Tibial artery (tissue), 4 donors: ENCODE data around the gene MEGF10.

Source experiments
- DNase-seq, 2 donors: peaks; one replicate each; pipeline ENCODE4 v3.0.0-alpha.2; 2019
- H3K27ac ChIP-seq, 2 donors: fragments of 200-600 bp; sonication (generic) in 1 of 2; 1 replicate in 1 of 2; 2 replicates in 1 of 2; pipeline ENCODE4 v1.5.1; 2018 to 2019; ENCODE audit warnings: mild to moderate bottlenecking in 1 of 2
- H3K27me3 ChIP-seq, 2 donors: fragments of 200-600 bp; sonication (generic) in 1 of 2; one replicate each; pipeline versions ENCODE4 v1.5.1 to v1.6.0; 2016 to 2019
- H3K36me3 ChIP-seq, 3 donors: fragments of 200-600 bp; sonication (generic) in 2 of 3; one replicate each; pipeline ENCODE4 v1.5.1; 2016 to 2019; ENCODE audit warnings: mild to moderate bottlenecking in 2 of 3
- H3K4me1 ChIP-seq, 4 donors: fragments of 200-600 bp; sonication (generic) in 2 of 4; 1 replicate in 3 of 4; 2 replicates in 1 of 4; pipeline ENCODE4 v1.5.1; 2016 to 2019
- H3K4me3 ChIP-seq, 2 donors: fragments of 200-600 bp; sonication (generic) in 1 of 2; 1 replicate in 1 of 2; 2 replicates in 1 of 2; pipeline ENCODE4 v1.5.1; 2018 to 2019; ENCODE audit warnings: mild to moderate bottlenecking in 2 of 2
- H3K9me3 ChIP-seq, 3 donors: fragments of 200-600 bp; sonication (generic) in 1 of 3; one replicate each; pipeline ENCODE4 v1.5.1; 2016 to 2019
- CTCF ChIP-seq, 2 experiments: fragments of 200-600 bp in 1 of 2; fragments of 450-650 bp in 1 of 2; IDR thresholded peaks; one replicate each; pipeline ENCODE4 v1.5.1; 2017 to 2019; ENCODE audit warnings: antibody characterized with exemption in 2 of 2, mild to moderate bottlenecking in 1 of 2, moderate library complexity in 1 of 2
- intact Hi-C: fragments of 100-400 bp; cut with DNase I; formaldehyde crosslinking; loops from one replicate; pipeline ENCODE4 v1.15.0; 2023; ENCODE audit warnings: low total_unique reads

MEGF10 gene

GRCh38 chr5:127275641-127276193, 14.9 kb upstream of the MEGF10 start:
- DNase-seq: no peak
- Histone ChIP-seq H3K36me3 (no peaks in the 10 kb centered on the region), H3K9me3 (peaks cover 0 to 8% (median 3%) of the 10 kb centered on the region in 3 donors), H3K4me1 (no peaks in the 10 kb centered on the region), H3K4me3 (no peak overlapping the region), H3K27ac (no peak overlapping the region), H3K27me3 (no peaks in the 10 kb centered on the region)
- intact Hi-C loops: no loop called here
- no peak for TF ChIP-seq CTCF (IDR thresholded peaks at IDR 0.05)

GRCh38 chr5:127280491-127281220, 9.9 kb upstream of the MEGF10 start:
- intact Hi-C loops: no loop called here

GRCh38 chr5:127281609-127282008, 9.0 kb upstream of the MEGF10 start:
- H3K4me1 ChIP-seq: no peaks in the 10 kb centered on the region
- H3K27me3 ChIP-seq: no peaks in the 10 kb centered on the region
- TF ChIP-seq CTCF (IDR thresholded peaks at IDR 0.05): no peak
- H3K4me3 ChIP-seq: no peak overlapping the region
- no peak for DNase-seq
- no peak overlapping the region for H3K27ac ChIP-seq
- intact Hi-C loops: no loop called here
- no peaks in the 10 kb centered on the region for H3K9me3 ChIP-seq
- no peaks in the 10 kb centered on the region for H3K36me3 ChIP-seq

More at GRCh38 chr5:127280491-127281220, 9.9 kb upstream of the MEGF10 start:
- no peaks in the 10 kb centered on the region for H3K27me3 ChIP-seq
- H3K27ac ChIP-seq: no peak overlapping the region
- no peaks in the 10 kb centered on the region for H3K36me3 ChIP-seq
- no peak for DNase-seq
- no peaks in the 10 kb centered on the region for H3K9me3 ChIP-seq
- TF ChIP-seq CTCF (IDR thresholded peaks at IDR 0.05): no peak
- no peaks in the 10 kb centered on the region for H3K4me1 ChIP-seq
- no peak overlapping the region for H3K4me3 ChIP-seq

GRCh38 chr5:127288676-127289075, 1.9 kb upstream of the MEGF10 start:
- Histone ChIP-seq H3K4me1 (peaks cover 0 to 9% (median 4%) of the 10 kb centered on the region in 4 donors), H3K27me3 (peaks cover 0 to 21% of the 10 kb centered on the region in 2 donors), H3K36me3 (no peaks in the 10 kb centered on the region), H3K9me3 (peaks cover 0 to 14% (median 0%) of the 10 kb centered on the region in 3 donors), H3K4me3 (no peak overlapping the region), H3K27ac (no peak overlapping the region)
- no peak for TF ChIP-seq CTCF (IDR thresholded peaks at IDR 0.05)
- DNase-seq: no peak
- intact Hi-C loops: no loop called here

GRCh38 chr5:127290946-127291693, 524 bp downstream of the MEGF10 start:
- Histone ChIP-seq H3K27me3 (peaks cover 0 to 21% of the 10 kb centered on the region in 2 donors), H3K4me3 (peak overlapping the region; percentile 27 to 42), H3K27ac (no peak overlapping the region), H3K9me3 (peaks cover 0 to 14% (median 0%) of the 10 kb centered on the region in 3 donors), H3K36me3 (no peaks in the 10 kb centered on the region), H3K4me1 (peaks cover 0 to 9% (median 4%) of the 10 kb centered on the region in 4 donors)
- no peak for DNase-seq
- no peak for TF ChIP-seq CTCF (IDR thresholded peaks at IDR 0.05)
- intact Hi-C loops: no loop called here
